GM10248 (cell line): Measurements from ENCODE around the gene PLEKHG3.

ENCODE experiments used
- CTCF ChIA-PET: fragments of 300-600 bp; sonication (Branson Sonifier 250); formaldehyde crosslinking; extraction: SDS; loops from one replicate; lab custom pipeline; 2021; ENCODE audit warnings: antibody characterized with exemption; lab: Yijun Ruan, JAX
- POLR2A ChIA-PET: fragments of 350-650 bp; sonication (Branson Sonifier 250); formaldehyde crosslinking; extraction: SDS; loops from one replicate; lab custom pipeline; 2020; ENCODE audit warnings: antibody characterized with exemption; lab: Yijun Ruan, JAX
- DNase-seq: peaks from one replicate; pipeline ENCODE4 v3.0.0; 2012; ENCODE audit errors: extremely low spot score
- TF ChIP-seq, protein P1 (sequence below): IDR thresholded peaks from 2 replicates; pipeline ENCODE4 v1.5.1; 2012; ENCODE audit warnings: mild to moderate bottlenecking, low read depth; ENCODE audit errors: extremely low read depth, missing control alignments, control extremely low read depth

Gene PLEKHG3

DNA sequence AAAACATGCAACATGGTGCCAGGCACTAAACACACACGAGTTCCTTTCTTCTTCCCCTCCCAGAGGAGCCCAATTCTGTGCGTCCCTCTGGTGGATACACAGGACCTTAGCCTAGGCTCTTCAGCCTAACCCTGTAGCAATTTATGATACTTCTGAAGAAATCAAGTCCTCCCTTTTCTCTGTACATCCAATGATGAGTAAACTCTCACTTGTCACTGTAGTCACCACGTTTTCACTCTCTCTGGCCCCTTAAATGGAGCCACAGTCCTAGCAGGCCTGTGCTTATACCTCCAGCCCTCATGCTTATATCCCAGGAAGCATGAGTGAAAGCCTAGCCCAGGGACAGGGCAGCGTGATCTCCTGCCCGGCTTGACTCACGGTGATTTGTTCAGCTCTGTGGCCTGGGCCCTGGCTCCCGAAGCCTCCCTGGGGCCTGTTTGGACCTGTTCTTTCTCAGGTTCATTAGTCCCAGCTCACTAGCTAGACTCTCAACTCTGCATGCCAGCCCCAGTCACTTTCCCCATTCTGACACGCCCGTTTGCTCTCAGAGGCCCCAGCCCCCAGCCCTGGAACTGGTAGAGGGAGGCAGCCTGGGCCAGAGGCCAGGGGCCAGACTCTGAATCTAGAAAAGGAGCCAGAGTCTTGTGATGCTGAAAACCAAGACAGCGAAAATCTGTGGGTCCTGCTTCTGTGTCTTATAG, 24.1 kb upstream of the PLEKHG3 start:
- TF ChIP-seq, protein P1, sequence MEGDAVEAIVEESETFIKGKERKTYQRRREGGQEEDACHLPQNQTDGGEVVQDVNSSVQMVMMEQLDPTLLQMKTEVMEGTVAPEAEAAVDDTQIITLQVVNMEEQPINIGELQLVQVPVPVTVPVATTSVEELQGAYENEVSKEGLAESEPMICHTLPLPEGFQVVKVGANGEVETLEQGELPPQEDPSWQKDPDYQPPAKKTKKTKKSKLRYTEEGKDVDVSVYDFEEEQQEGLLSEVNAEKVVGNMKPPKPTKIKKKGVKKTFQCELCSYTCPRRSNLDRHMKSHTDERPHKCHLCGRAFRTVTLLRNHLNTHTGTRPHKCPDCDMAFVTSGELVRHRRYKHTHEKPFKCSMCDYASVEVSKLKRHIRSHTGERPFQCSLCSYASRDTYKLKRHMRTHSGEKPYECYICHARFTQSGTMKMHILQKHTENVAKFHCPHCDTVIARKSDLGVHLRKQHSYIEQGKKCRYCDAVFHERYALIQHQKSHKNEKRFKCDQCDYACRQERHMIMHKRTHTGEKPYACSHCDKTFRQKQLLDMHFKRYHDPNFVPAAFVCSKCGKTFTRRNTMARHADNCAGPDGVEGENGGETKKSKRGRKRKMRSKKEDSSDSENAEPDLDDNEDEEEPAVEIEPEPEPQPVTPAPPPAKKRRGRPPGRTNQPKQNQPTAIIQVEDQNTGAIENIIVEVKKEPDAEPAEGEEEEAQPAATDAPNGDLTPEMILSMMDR = no peak
- ChIA-PET POLR2A (no interaction called here), CTCF (interaction anchor here (0.8 kb wide), 1 partner anchor 212 kb away, joined by 3 read pairs; no protein-coding TSS in a partner anchor)
- DNase-seq = no peak

GRCh38 chr14:64680714-64681065, 23.5 kb upstream of the PLEKHG3 start:
- DNase-seq = no peak
- TF ChIP-seq, protein P1 = no peak
- ChIA-PET POLR2A (no interaction called here), CTCF (no interaction called here)

GRCh38 chr14:64681796-64682710, 22.2 kb upstream of the PLEKHG3 start:
- TF ChIP-seq, protein P1 = no peak
- CTCF ChIA-PET = interaction anchor here (1.2 to 1.6 kb wide), 2 partner anchors 9 to 46 kb away, joined by 3 to 5 read pairs; no protein-coding TSS in a partner anchor
- POLR2A ChIA-PET = no interaction called here
- DNase-seq = no peak

- POLR2A ChIA-PET = no interaction called here
- TF ChIP-seq, protein P1 = no peak
These were observed 21.4 kb upstream of the PLEKHG3 start for GRCh38 chr14:64682843-64683242.

DNA sequence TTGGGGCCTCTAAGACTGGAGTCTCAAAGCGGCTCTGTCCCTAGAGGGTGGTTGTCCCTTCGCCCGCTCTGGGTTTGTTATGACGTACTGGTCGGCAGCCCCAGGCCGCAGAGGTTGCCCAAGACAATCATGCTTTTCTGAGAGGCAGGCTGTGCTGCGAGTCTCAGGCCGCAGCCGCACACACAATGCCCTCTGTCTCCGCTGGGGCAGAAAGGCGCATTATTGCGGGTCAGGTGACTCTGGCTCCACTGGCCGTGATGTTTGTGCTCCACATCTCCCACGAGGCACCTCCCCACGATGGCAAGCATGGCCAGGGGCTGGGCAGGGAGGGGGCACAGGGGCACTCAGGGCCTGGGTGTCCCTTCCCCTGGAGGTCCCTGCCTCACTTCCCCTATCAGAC, 21.0 kb upstream of the PLEKHG3 start:
- TF ChIP-seq, protein P1 = no peak
- no peak for DNase-seq
- ChIA-PET CTCF (interaction anchor here (1.6 kb wide), 1 partner anchor 10 kb away, joined by 5 read pairs; no protein-coding TSS in a partner anchor), POLR2A (no interaction called here)

More at GRCh38 chr14:64682843-64683242, 21.4 kb upstream of the PLEKHG3 start:
- no peak for DNase-seq
- CTCF ChIA-PET = interaction anchor here (1.2 to 1.6 kb wide), 2 partner anchors 10 to 46 kb away, joined by 3 to 5 read pairs; no protein-coding TSS in a partner anchor

DNA sequence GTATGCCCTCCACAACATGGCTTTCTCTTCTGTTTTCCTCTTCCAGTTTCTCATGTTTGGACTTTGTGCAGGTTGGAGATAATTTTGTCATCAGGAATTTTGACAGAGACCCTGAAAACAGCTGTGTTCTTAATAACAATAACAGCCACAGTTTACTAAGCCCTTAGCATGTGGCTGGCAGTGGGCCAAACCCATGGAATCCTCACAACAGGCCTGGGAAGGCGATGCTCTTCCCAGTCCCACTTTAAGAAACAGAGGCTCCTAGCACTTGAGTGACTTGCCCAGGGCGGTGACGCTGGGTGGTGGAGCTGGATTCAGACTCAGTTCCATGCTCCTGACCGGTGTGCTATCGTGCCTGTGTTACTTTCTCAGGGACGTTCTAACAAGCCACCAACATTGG, 20.1 kb upstream of the PLEKHG3 start:
- POLR2A ChIA-PET = no interaction called here
- CTCF ChIA-PET = no interaction called here
- TF ChIP-seq, protein P1 = no peak
- DNase-seq = no peak
